DMS 273 (cell line): ENCODE data around the gene CCDC69.
A peak's percentile ranks its signal among the peaks of the same experiment; 100 is the strongest.
"Not testable (repeated sequence)": the region's sequence is repeated elsewhere in the genome, so short reads cannot be mapped to it uniquely, and the experiment has no call there.

ENCODE experiments used
- DNase-seq: peaks from one replicate; lab custom pipeline; 2025; ENCODE audit not compliant: unreplicated experiment; lab: John Stamatoyannopoulos, UW

CCDC69 gene

GRCh38 chr5:151223447-151224264 is at the start of gene CCDC69:
TSS of gene CCDC69 (minus strand) at chr5:151224092. CDS start at chr5:151223970, 122 bp downstream.
- peak; percentile 80 for DNase-seq

- DNase-seq: no peak
These were observed 47.4 kb upstream of the CCDC69 start for GRCh38 chr5:151271336-151271735.

- no peak for DNase-seq
These were observed 46.7 kb upstream of the CCDC69 start for GRCh38 chr5:151270599-151270998.

- DNase-seq: no peak
These were observed 43.8 kb upstream of the CCDC69 start for GRCh38 chr5:151267491-151268260.

GRCh38 chr5:151264113-151264512 is 40.2 kb upstream of the CCDC69 start:
- no peak for DNase-seq

- DNase-seq: no peak
These were observed 38.6 kb upstream of the CCDC69 start for GRCh38 chr5:151262532-151262931.

GRCh38 chr5:151259931-151260330 is 36.0 kb upstream of the CCDC69 start:
- no peak for DNase-seq

GRCh38 chr5:151258816-151259215 is 34.9 kb upstream of the CCDC69 start:
- no peak for DNase-seq

GRCh38 chr5:151258201-151258611 is 34.3 kb upstream of the CCDC69 start:
- DNase-seq: no peak

GRCh38 chr5:151257731-151258181 is 33.9 kb upstream of the CCDC69 start:
- no peak for DNase-seq

GRCh38 chr5:151255621-151256286 is 31.9 kb upstream of the CCDC69 start:
- DNase-seq: no peak

- not testable (repeated sequence) for DNase-seq
These were observed 31.1 kb upstream of the CCDC69 start for GRCh38 chr5:151254990-151255389.

GRCh38 chr5:151254556-151254955 is 30.7 kb upstream of the CCDC69 start:
- DNase-seq: no peak

GRCh38 chr5:151253605-151253950 is 29.7 kb upstream of the CCDC69 start:
- peak; percentile 39 for DNase-seq

- DNase-seq: peak; percentile 100
These were observed 29.1 kb upstream of the CCDC69 start, which contains the start of gene GM2A for GRCh38 chr5:151252762-151253604. TSS of gene GM2A (plus strand) at chr5:151253185. CDS start at chr5:151253217, 32 bp downstream.

GRCh38 chr5:151251621-151252020 is 27.7 kb upstream of the CCDC69 start:
- no peak for DNase-seq

- DNase-seq: no peak
These were observed 27.2 kb upstream of the CCDC69 start for GRCh38 chr5:151251001-151251551.

- DNase-seq: no peak
These were observed 26.6 kb upstream of the CCDC69 start for GRCh38 chr5:151250346-151251000.

- DNase-seq: no peak
These were observed 25.4 kb upstream of the CCDC69 start for GRCh38 chr5:151249281-151249680.

- DNase-seq: peak; percentile 47
These were observed 24.8 kb upstream of the CCDC69 start for GRCh38 chr5:151248651-151249050.
